HUES48 (cell line): ENCODE measurements around the gene BRICD5.

Experiments
- H3K27ac ChIP-seq: one replicate; pipeline ENCODE4 v1.7.0; 2013; ENCODE audit warnings: low read depth, low read length, inconsistent platforms
- H3K27me3 ChIP-seq: 2 replicates; pipeline ENCODE4 v1.6.1; 2013; ENCODE audit warnings: mild to moderate bottlenecking, low read length; ENCODE audit not compliant: control insufficient read depth, insufficient read depth
- H3K36me3 ChIP-seq: 2 replicates; pipeline ENCODE4 v1.6.1; 2013; ENCODE audit warnings: low read length; ENCODE audit not compliant: control insufficient read depth, insufficient read depth
- H3K4me1 ChIP-seq: 2 replicates; pipeline ENCODE4 v1.6.1; 2013; ENCODE audit warnings: mild to moderate bottlenecking, low read length; ENCODE audit not compliant: control insufficient read depth, insufficient read depth
- H3K4me3 ChIP-seq: 2 replicates; pipeline ENCODE4 v1.5.1; 2013; ENCODE audit warnings: mild to moderate bottlenecking, low read depth, low read length
- H3K9ac ChIP-seq: 2 replicates; pipeline ENCODE4 v1.6.1; 2013; ENCODE audit warnings: mild to moderate bottlenecking, low read depth, low read length, moderate library complexity
- H3K9me3 ChIP-seq: 2 replicates; pipeline ENCODE4 v1.6.1; 2013; ENCODE audit warnings: low read length; ENCODE audit not compliant: control insufficient read depth, insufficient read depth

The BRICD5 gene

DNA sequence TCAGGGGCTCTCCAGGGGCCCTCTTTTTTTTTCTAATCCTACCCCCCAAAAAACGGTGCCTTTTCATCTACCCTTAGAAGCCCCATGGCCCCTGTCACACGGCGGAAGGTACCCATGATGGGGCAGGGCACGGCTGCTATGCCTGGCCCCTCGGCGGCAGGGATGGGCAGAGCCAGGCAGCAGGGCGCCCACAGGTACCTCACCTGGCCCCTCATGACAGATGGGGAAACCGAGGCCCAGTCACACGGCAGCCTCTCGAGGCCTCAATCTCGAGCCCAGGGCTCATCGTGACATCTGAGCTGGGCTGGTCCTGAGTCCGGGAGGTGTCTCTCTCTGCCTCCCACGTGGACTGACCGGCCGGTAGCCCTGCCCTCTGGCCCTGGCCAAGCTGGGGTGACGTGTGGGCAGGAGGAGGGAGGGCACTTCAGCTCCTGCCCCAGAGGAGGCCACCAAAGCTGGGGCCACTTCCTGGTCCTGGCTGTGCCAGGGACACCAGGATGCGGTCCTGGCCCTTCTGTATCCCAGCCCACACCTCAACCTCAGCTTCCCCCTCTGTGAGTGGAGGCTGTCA is 43.5 kb downstream of the BRICD5 start:
- Histone ChIP-seq H3K4me3 (no peak overlapping the region), H3K36me3 (peaks cover 57% of the 10 kb centered on the region), H3K9me3 (no peaks in the 10 kb centered on the region), H3K27me3 (no peaks in the 10 kb centered on the region), H3K4me1 (no peaks in the 10 kb centered on the region), H3K27ac (no peak overlapping the region), H3K9ac (no peak overlapping the region)

DNA sequence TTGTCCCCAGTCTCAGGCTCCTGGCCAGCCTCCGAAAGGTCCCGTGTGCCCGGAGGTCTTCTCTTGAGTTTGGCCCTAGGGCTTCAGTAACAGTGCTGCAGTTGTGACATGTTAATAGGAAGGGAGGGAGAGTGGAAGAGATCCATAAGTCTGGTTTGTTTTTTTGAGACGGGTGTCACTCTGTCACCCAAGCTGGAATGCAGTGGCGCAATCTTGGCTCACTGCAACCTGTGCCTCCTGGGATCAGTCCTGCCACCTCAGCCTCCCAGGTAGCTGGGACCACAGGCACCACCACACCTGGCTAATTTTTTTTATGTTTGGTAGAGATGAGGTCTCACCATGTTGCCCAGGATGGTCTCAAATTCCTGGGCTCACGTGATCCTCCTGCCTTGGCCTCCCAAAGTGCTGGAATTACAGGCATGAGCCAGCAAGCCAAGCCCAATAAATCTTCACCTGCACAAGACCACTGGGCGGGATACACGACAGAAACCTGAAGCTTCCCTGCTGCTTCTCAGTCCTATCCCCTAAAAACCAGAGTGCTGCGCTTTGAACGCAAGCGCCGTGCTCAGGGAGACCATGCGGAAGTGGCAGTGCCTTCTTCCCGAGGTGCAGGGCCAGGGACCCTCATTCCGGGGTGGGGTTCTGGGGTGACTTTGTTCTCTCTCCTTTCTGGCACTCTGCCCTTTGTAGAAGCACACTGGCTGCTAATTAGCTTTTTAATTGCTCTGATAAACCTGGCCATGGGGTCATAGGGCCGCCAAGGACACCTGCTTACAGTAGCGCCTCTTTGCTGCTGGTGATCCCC is 44.2 kb downstream of the BRICD5 start:
- Histone ChIP-seq H3K9me3 (no peaks in the 10 kb centered on the region), H3K4me3 (no peak overlapping the region), H3K4me1 (no peaks in the 10 kb centered on the region), H3K27me3 (no peaks in the 10 kb centered on the region), H3K27ac (no peak overlapping the region), H3K36me3 (peaks cover 54% of the 10 kb centered on the region), H3K9ac (no peak overlapping the region)

DNA sequence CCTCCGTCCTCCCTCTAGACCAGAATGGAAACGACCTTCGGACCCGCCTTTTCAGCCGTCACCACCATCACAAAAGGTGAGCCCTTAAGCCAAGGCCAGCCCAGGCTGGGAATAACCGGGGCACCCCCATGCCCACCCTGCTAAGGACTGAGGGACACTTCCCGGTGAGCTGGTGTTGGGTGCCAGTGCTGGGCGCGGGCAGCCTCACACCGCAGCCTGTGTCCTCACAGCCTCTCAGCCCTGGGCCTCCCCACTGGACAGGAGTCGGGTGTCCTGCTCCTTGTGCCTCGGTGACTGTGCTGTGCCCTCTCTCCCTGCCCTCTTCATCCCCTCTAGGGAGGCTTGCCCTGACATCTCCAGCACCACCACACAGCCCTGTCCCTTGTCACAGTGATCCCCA is 44.8 kb downstream of the BRICD5 start:
- no peak overlapping the region for H3K27ac ChIP-seq
- H3K27me3 ChIP-seq = no peaks in the 10 kb centered on the region
- no peak overlapping the region for H3K4me3 ChIP-seq
- H3K4me1 ChIP-seq = no peaks in the 10 kb centered on the region
- H3K9me3 ChIP-seq = no peaks in the 10 kb centered on the region
- no peak overlapping the region for H3K9ac ChIP-seq
- peaks cover 53% of the 10 kb centered on the region for H3K36me3 ChIP-seq

DNA sequence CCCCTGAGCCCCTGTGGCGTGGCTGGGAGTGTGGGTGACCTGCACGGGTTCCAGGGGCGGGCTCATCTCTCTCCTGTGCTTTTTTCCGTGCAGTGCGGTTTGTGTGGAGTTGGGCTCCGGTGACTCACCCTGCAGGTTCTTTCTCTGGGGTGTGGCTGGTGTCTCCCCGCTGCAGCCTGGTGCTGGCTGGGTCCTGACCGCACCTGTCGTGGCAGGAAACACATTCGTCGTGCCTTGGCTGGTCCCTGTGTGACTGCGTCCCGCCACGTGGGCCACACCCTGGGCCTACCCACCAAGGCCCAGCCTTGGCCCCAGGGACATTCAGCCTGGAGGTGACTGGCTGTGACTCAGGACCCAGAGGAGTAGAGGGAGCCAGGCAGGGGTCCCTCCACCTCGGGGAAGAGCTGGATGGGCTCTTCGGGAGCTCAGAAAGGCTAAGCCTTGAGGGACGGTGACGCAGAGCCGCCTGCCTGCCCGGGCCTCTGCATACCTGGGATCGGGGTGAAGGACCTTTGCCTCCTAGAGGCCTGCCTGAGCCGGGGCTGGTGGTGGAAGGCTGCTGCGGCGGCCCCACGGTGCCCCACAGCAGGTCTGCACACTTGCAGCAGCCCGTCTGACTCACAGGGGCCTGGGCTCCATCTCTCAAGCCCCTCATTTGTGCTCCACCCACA is 47.3 kb downstream of the BRICD5 start:
- no peaks in the 10 kb centered on the region for H3K27me3 ChIP-seq
- no peak overlapping the region for H3K4me3 ChIP-seq
- no peak overlapping the region for H3K9ac ChIP-seq
- H3K9me3 ChIP-seq = no peaks in the 10 kb centered on the region
- peaks cover 4% of the 10 kb centered on the region; the same call in 1 of the 2 replicates for H3K4me1 ChIP-seq
- H3K27ac ChIP-seq = no peak overlapping the region
- peaks cover 40% of the 10 kb centered on the region for H3K36me3 ChIP-seq

DNA sequence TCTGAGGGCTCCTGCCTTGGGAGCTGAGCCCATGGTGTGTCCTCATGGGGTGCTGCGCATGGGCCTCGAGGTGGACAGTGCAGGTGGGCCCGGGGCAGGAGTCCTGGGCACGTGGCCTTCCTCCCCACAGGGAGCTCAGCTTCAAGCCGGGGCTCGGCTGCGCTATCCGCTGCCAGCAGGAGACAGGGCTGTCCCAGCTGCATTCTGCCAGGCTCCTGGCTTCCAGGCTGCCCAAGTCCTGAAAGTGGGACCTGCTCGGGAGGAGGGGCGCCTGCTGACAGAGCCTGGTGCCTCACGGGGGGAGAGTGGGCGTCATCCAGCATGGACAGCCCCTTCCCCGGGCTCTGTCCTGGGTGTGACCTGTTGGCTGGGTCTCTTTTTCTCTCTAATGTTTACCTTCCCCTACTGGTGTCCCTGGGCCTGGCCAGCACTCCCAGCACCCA is 48.0 kb downstream of the BRICD5 start:
- Histone ChIP-seq H3K27ac (no peak overlapping the region), H3K27me3 (no peaks in the 10 kb centered on the region), H3K9ac (no peak overlapping the region), H3K4me3 (no peak overlapping the region), H3K9me3 (no peaks in the 10 kb centered on the region), H3K4me1 (peaks cover 4% of the 10 kb centered on the region; the same call in 1 of the 2 replicates), H3K36me3 (peaks cover 37% of the 10 kb centered on the region)

DNA sequence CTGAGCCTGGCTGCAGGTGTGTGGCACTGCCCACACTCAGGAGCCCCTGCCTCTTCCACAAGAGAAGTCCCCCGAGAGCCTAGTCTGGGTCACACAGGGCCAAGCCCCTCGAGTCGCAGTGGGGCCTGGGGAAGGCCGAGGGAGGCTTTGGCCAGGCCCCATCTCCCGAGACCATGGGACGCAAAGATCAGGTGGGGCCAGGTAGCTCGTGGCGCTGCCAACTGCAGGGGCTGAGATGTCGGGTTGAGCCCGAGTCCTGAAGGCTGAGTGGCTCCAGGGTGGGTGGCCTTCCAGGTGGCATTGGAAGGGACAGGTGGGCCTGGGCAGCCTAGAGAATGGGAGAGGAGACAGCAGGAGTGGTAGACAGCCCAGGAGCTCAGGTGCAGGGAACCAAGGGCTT is 48.8 kb downstream of the BRICD5 start:
- Histone ChIP-seq H3K4me1 (peaks cover 12% of the 10 kb centered on the region; the same call in 1 of the 2 replicates), H3K36me3 (peaks cover 31% of the 10 kb centered on the region), H3K27ac (no peak overlapping the region), H3K4me3 (no peak overlapping the region), H3K27me3 (no peaks in the 10 kb centered on the region), H3K9ac (no peak overlapping the region), H3K9me3 (no peaks in the 10 kb centered on the region)

DNA sequence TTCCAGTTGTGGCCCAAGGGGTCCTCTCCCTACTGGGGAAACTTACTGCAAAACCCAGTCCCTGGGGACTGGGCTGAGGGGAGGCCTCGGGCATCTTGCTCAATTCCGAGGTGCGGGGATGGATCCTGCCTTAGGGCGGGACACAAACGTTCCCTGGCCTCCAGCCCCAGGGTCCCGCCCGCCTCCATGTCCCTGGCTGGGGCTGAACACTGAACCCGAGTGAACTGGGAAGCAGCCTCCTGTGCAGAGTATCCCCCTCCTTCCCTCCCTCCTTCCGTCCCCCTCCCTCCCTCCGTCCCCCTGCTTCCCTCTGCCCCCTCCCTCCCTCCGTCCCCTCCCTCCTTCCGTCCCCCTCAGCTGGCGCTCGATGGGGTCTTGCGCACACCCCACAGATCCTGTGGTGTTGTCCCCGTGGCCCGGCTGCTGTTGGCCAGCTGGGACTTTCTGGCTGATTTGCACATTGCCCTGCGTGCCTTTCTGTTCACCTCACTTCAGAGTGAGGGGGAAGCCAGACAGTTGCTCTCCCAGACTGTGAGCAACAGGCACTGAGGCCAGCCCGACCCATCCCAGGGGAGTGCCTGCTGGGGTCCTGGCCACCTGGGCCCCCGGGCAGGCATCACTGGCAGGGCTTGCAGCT is 49.6 kb downstream of the BRICD5 start:
- Histone ChIP-seq H3K4me1 (peaks cover 16% of the 10 kb centered on the region; the same call in 1 of the 2 replicates), H3K27me3 (no peaks in the 10 kb centered on the region), H3K36me3 (peaks cover 22% of the 10 kb centered on the region), H3K9me3 (no peaks in the 10 kb centered on the region), H3K4me3 (no peak overlapping the region), H3K9ac (no peak overlapping the region), H3K27ac (peak overlapping the region; percentile 27)
